IMR-90 (cell line): ENCODE data around the gene RADIL. TPM values are rescaled to one million over a fixed set of nuclear protein-coding genes. Genes with fewer than 3 reads are reported as not detected.

Experiments
- ATAC-seq: fragments of 200-7000 bp; cut with Tn5 transposase; 2 replicates; pipeline ENCODE4 v1.9.1; 2020; ENCODE audit warnings: low read depth, mild to moderate bottlenecking, moderate library complexity
- BruUV-seq: library from RNA; stranded (reverse); fragments of 400-500 nt; replicated peaks from 2 replicates; lab custom pipeline; 2021; lab: Mats Ljungman, UMichigan
- CTCF ChIA-PET: fragments of 300-600 bp; formaldehyde crosslinking; extraction: SDS; loops from one replicate; lab custom pipeline; 2021; ENCODE audit warnings: antibody characterized with exemption; lab: Yijun Ruan, JAX
- POLR2A ChIA-PET: fragments of 300-600 bp; sonication (Branson Sonifier 250); formaldehyde crosslinking; loops from one replicate; lab custom pipeline; 2022; ENCODE audit warnings: antibody characterized with exemption; ENCODE audit not compliant: unreplicated experiment; lab: Charles Lee
- DNase-seq: peaks from one replicate; pipeline ENCODE4 v3.0.0; 2013
- H2AFZ ChIP-seq: replicated peaks from 2 replicates; pipeline ENCODE3; 2013; ENCODE audit warnings: low read length, mild to moderate bottlenecking; ENCODE audit not compliant: poor library complexity
- H2AK5ac ChIP-seq: 2 replicates; pipeline ENCODE4 v1.6.1; 2013; ENCODE audit warnings: low read depth, low read length, inconsistent platforms
- H2AK9ac ChIP-seq: replicated peaks from 2 replicates; pipeline ENCODE3; 2013; ENCODE audit warnings: mild to moderate bottlenecking, low read depth, low read length, moderate library complexity; ENCODE audit not compliant: poor library complexity
- H2BK120ac ChIP-seq: 2 replicates; pipeline ENCODE4 v1.6.1; 2013; ENCODE audit warnings: low read depth, low read length, inconsistent platforms
- H2BK15ac ChIP-seq: 3 replicates; pipeline ENCODE4 v1.6.1; 2013; ENCODE audit warnings: low read depth, low read length, inconsistent platforms
- H2BK20ac ChIP-seq: 2 replicates; pipeline ENCODE4 v1.6.1; 2013; ENCODE audit warnings: low read depth, mild to moderate bottlenecking, inconsistent platforms, low read length, moderate library complexity
- H2BK5ac ChIP-seq: 2 replicates; pipeline ENCODE4 v1.6.1; 2013; ENCODE audit warnings: mild to moderate bottlenecking, low read depth, low read length, inconsistent platforms; ENCODE audit not compliant: poor library complexity, severe bottlenecking
- H3K14ac ChIP-seq: replicated peaks from 2 replicates; pipeline ENCODE4 v1.6.1; 2013; ENCODE audit warnings: low read depth, low read length, inconsistent platforms
- H3K18ac ChIP-seq: 2 replicates; pipeline ENCODE4 v1.6.1; 2013; ENCODE audit warnings: low read depth, low read length, control low read depth
- H3K23ac ChIP-seq: 2 replicates; pipeline ENCODE4 v1.6.1; 2013; ENCODE audit warnings: low read depth, low read length, inconsistent platforms
- H3K27ac ChIP-seq: 2 replicates; pipeline ENCODE4 v1.5.1; 2013; ENCODE audit warnings: mild to moderate bottlenecking, control low read depth, low read length; ENCODE audit not compliant: insufficient read depth
- H3K27me3 ChIP-seq: 2 replicates; pipeline ENCODE4 v1.6.1; 2013; ENCODE audit warnings: low read length; ENCODE audit not compliant: control insufficient read depth, insufficient read depth
- H3K36me3 ChIP-seq: 2 replicates; pipeline ENCODE4 v1.6.1; 2013; ENCODE audit warnings: low read length, mixed read lengths; ENCODE audit not compliant: control insufficient read depth, insufficient read depth
- H3K4ac ChIP-seq: 2 replicates; pipeline ENCODE4 v1.6.1; 2013; ENCODE audit warnings: low read depth, low read length, inconsistent platforms
- H3K4me1 ChIP-seq: 2 replicates; pipeline ENCODE4 v1.6.1; 2013; ENCODE audit warnings: low read length, mixed read lengths; ENCODE audit not compliant: control insufficient read depth, insufficient read depth
- H3K4me2 ChIP-seq: 2 replicates; pipeline ENCODE4 v1.6.1; 2013; ENCODE audit warnings: low read depth, mild to moderate bottlenecking, control low read depth, low read length, moderate library complexity
- H3K4me3 ChIP-seq: 2 replicates; pipeline ENCODE4 v1.5.1; 2013; ENCODE audit warnings: low read depth, mild to moderate bottlenecking, control low read depth, low read length, moderate library complexity; ENCODE audit not compliant: insufficient read depth
- H3K56ac ChIP-seq: 2 replicates; pipeline ENCODE4 v1.6.1; 2013; ENCODE audit warnings: low read length, inconsistent platforms; ENCODE audit not compliant: insufficient read depth; ENCODE audit errors: extremely low read depth
- H3K79me1 ChIP-seq, 2 experiments: 2 replicates each; pipeline ENCODE4 v1.6.1; 2013; ENCODE audit warnings: low read length in 2 of 2, inconsistent platforms in 1 of 2, low read depth in 1 of 2
- H3K9ac ChIP-seq: 2 replicates; pipeline ENCODE4 v1.6.1; 2013; ENCODE audit warnings: low read depth, low read length, control low read depth
- H3K9me1 ChIP-seq: 2 replicates; pipeline ENCODE4 v1.6.1; 2013; ENCODE audit warnings: low read length, inconsistent platforms; ENCODE audit not compliant: insufficient read depth
- H3K9me3 ChIP-seq: 2 replicates; pipeline ENCODE4 v1.6.1; 2013; ENCODE audit warnings: low read length; ENCODE audit not compliant: control insufficient read depth, insufficient read depth
- H4K20me1 ChIP-seq: 2 replicates; pipeline ENCODE4 v1.6.1; 2013; ENCODE audit warnings: low read length, inconsistent platforms; ENCODE audit not compliant: insufficient read depth
- H4K5ac ChIP-seq: 2 replicates; pipeline ENCODE4 v1.6.1; 2013; ENCODE audit warnings: mild to moderate bottlenecking, low read depth, low read length, control low read depth
- H4K8ac ChIP-seq, 2 experiments: 2 replicates each; pipeline ENCODE4 v1.6.1; 2013; ENCODE audit warnings: low read depth in 2 of 2, low read length in 2 of 2, control low read depth in 1 of 2, inconsistent platforms in 1 of 2
- H4K91ac ChIP-seq: 2 replicates; pipeline ENCODE4 v1.6.1; 2013; ENCODE audit warnings: low read depth, low read length, inconsistent platforms; ENCODE audit not compliant: insufficient read depth
- MAZ ChIP-seq: IDR thresholded peaks from 2 replicates; pipeline ENCODE4 v1.6.1; 2012; ENCODE audit warnings: low read depth, mild to moderate bottlenecking, low read length, improper control_type of control experiment, moderate library complexity, borderline replicate concordance
- RCOR1 ChIP-seq: IDR thresholded peaks from 2 replicates; pipeline ENCODE4 v1.6.1; 2012; ENCODE audit warnings: mild to moderate bottlenecking, low read length, improper control_type of control experiment; ENCODE audit not compliant: insufficient replicate concordance
- whole genome bisulfite sequencing, 2 experiments: methylation state at CpG; one replicate each; pipeline versions ENCODE4 v1.1.5 to v1.1.7; 2013; ENCODE audit warnings: missing lambda C conversion rate in 2 of 2; ENCODE audit not compliant: insufficient read length in 1 of 2; ENCODE audit errors: extremely low coverage in 2 of 2; 5-methylcytosine and 5-hydroxymethylcytosine counted together
- dilution Hi-C: fragments of 300-500 bp; cut with HindIII; formaldehyde crosslinking; loops from one replicate; pipeline ENCODE4 v1.14.3; 2018; ENCODE audit warnings: low sequenced_read_pairs; ENCODE audit not compliant: unreplicated experiment
- in situ Hi-C: fragments of 300-500 bp; cut with MboI; formaldehyde crosslinking; loops from 3 replicates; pipeline ENCODE4 v1.14.3; 2019; ENCODE audit warnings: low sequenced_read_pairs, inconsistent platforms, mixed read lengths
- intact Hi-C: fragments of 100-400 bp; cut with micrococcal nuclease; formaldehyde crosslinking; loops from 2 replicates; pipeline ENCODE4 v1.10.0; 2022
- polyA plus RNA-seq, 3 experiments: library from polyadenylated mRNA; depleted of rRNA; stranded (reverse); fragments of >200 nt; gene quantifications; 2 replicates each; pipeline ENCODE4 v1.2.3, GENCODE V29; 2012; ENCODE audit warnings: low replicate concordance in 1 of 3
- total RNA-seq: library from RNA; depleted of rRNA; stranded (reverse); fragments of >200 nt; gene quantifications from 2 replicates; pipeline ENCODE4 v1.2.3, GENCODE V29; 2012
- TF ChIP-seq, protein P1 (sequence below): fragments of 150-350 bp; IDR thresholded peaks from 2 replicates; pipeline ENCODE4 v1.6.1; 2017; ENCODE audit warnings: mild to moderate bottlenecking, antibody characterized with exemption, low read length, low read depth
- TF ChIP-seq, protein P2 (sequence below): fragments of 150-350 bp; IDR thresholded peaks from 2 replicates; pipeline ENCODE4 v1.6.1; 2016; ENCODE audit warnings: low read depth, mild to moderate bottlenecking, low read length, moderate library complexity, borderline replicate concordance

Gene RADIL
- total and polyA plus RNA-seq, 2 of the 4 experiments (the other 2 are of a cell fraction): 0.18 to 0.48 TPM

DNA sequence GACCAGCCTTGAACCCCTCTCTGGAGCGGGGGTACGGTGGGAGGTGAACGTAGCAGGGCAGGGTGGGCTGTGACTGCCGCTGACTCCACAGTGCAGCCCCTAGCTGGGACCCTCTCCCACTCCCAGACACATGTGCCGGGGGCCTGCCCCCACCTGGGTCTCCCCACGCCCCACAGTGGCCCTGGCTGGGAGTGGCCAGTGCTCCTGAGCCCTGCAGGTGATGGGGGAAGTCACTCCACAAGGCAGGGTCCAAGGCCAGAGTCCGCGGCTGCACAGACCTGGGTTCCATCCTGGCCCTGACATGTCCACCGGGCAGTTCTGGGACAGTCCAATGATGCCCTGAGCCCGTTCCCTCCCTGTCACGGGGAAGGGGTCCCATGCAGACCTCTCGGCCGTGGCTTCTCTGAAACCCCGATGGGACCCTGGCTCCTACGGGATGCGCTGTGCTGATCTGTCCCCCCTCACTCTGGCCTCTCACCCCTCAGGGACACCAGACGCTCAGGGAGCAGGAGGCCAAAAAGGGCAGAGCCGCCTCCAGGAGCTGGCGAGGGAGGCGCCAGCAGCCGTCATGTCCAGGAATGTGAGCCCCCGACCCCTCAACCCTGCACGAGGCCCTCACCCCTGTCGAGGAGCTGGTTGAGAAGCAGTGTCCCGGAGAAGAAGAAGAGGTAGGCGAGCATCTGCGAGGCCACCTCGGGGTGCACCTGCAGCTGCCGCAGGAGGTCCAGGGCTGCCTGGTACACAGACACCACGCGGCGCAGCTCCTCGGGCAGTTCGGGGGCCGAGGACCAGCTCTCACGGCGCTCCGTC is 67.7 kb downstream of the RADIL start:
- no peak overlapping the region for H4K8ac ChIP-seq
- no peak overlapping the region for H3K27ac ChIP-seq
- H2BK120ac ChIP-seq: no peak overlapping the region
- dilution Hi-C loops (no loop called here), in situ Hi-C loops (no loop called here), intact Hi-C loops (no loop called here)
- H2AK9ac ChIP-seq: no peak overlapping the region
- no peak overlapping the region for H3K4me3 ChIP-seq
- H4K91ac ChIP-seq: no peak overlapping the region
- no peaks in the 10 kb centered on the region; the same call in 1 of the 2 replicates for H3K9me1 ChIP-seq
- H3K4me2 ChIP-seq: no peak overlapping the region
- no peak overlapping the region for H2BK15ac ChIP-seq
- H4K20me1 ChIP-seq: no peaks in the 10 kb centered on the region
- no peak overlapping the region for H3K4ac ChIP-seq
- no peak overlapping the region for H2AK5ac ChIP-seq
- POLR2A ChIA-PET: no interaction called here
- no peak overlapping the region for H3K18ac ChIP-seq
- ATAC-seq: no peak
- TF ChIP-seq, protein P1, sequence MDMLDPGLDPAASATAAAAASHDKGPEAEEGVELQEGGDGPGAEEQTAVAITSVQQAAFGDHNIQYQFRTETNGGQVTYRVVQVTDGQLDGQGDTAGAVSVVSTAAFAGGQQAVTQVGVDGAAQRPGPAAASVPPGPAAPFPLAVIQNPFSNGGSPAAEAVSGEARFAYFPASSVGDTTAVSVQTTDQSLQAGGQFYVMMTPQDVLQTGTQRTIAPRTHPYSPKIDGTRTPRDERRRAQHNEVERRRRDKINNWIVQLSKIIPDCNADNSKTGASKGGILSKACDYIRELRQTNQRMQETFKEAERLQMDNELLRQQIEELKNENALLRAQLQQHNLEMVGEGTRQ: no peak
- TF ChIP-seq, protein P2, sequence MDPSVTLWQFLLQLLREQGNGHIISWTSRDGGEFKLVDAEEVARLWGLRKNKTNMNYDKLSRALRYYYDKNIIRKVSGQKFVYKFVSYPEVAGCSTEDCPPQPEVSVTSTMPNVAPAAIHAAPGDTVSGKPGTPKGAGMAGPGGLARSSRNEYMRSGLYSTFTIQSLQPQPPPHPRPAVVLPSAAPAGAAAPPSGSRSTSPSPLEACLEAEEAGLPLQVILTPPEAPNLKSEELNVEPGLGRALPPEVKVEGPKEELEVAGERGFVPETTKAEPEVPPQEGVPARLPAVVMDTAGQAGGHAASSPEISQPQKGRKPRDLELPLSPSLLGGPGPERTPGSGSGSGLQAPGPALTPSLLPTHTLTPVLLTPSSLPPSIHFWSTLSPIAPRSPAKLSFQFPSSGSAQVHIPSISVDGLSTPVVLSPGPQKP: no peak
- TF ChIP-seq RCOR1 (no peak), MAZ (no peak)
- H2BK5ac ChIP-seq: no peak overlapping the region
- no peak for DNase-seq
- no TSS peak for BruUV-seq
- no peaks in the 10 kb centered on the region for H3K36me3 ChIP-seq
- peaks cover 6% of the 10 kb centered on the region for H3K9me3 ChIP-seq
- H3K14ac ChIP-seq: no peak overlapping the region
- H3K4me1 ChIP-seq: no peaks in the 10 kb centered on the region
- H3K56ac ChIP-seq: no peak overlapping the region
- no peak overlapping the region for H2BK20ac ChIP-seq
- no peak overlapping the region for H4K5ac ChIP-seq
- no peak overlapping the region for H3K9ac ChIP-seq
- CTCF ChIA-PET: interaction anchor here (1.0 kb wide), 1 partner anchor 269 kb away, joined by 3 read pairs; no protein-coding TSS in a partner anchor
- no peaks in the 10 kb centered on the region; the same call in 1 of the 2 replicates for H3K27me3 ChIP-seq
- H2AFZ ChIP-seq: no peak overlapping the region
- no peak overlapping the region for H3K23ac ChIP-seq
- 85% methylated on average over 22 of the region's 38 CpGs; no CpG with 5 or more reads in 1 of the 2 experiments for WGBS, 2 experiments
- H3K79me1 ChIP-seq: no peaks in the 10 kb centered on the region
